ENCODE data around the gene SOX21. TPM values are rescaled to one million over a fixed set of nuclear protein-coding genes. Genes with fewer than 3 reads are reported as not detected.
A peak's percentile ranks its signal among the peaks of the same experiment; 100 is the strongest.

The SOX21 gene
- polyA plus RNA-seq (0.35 TPM in 1 of 2 replicates, not detected in the other), polyA minus RNA-seq (0.35 and 0.73 TPM in 2 replicates)

DNA sequence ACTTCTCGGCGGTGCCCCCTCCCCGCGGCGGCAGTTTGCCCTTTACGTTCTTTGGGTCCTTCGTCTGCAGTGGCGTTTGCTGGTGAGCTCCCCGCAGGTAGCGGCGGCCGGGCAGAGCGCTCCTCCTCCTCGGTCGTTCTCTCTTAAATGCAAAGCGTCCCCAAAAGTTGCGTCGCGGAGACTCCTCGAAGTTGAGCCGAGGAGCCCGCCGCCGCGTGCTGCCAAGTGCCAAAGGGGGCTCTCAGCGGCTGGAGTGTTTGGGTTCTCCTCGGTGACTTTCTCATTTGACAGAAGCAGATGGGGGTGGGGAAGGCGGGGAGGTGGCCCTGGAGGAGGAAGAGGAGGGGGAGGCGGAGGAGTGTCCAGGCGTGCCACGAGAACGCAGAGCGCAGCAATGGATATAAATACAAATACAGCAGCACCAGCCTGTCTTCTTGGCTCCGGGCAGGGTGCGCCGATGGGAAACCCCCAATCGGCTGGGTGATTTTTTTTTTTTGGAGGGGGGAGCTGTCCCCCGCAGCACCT is at the start of gene SOX21:
Gene SOX21, minus strand, starts transcription at position 259 of the 525 bp plus-strand sequence. CDS start 496 bp downstream, outside the sequence.
- Histone ChIP-seq H3K4me3 (ENCODE audit: low read length) (peak within 1 kb of the TSS; percentile 75), H3K9ac (ENCODE audit: low read length) (no peak within 1 kb of the TSS), H3F3A (ENCODE audit: insufficient read depth, low read length, poor library complexity, severe bottlenecking) (peaks cover 8% of the 10 kb centered on the region), H3K9me3 (ENCODE audit: low read length) (no peaks in the 10 kb centered on the region), H4K20me1 (ENCODE audit: insufficient read depth) (no peaks in the 10 kb centered on the region), H3K27ac (ENCODE audit: low read length) (no peak within 1 kb of the TSS), H2AFZ (ENCODE audit: low read depth, low read length) (no peak within 1 kb of the TSS), H3K27me3 (ENCODE audit: insufficient read depth, low read depth, low read length) (peaks cover 82% of the 10 kb centered on the region), H3K79me2 (replicated peaks; ENCODE audit: insufficient read depth, low read length) (peaks cover 40% of the 10 kb centered on the region), H3K4me2 (ENCODE audit: low read length) (peak within 1 kb of the TSS; percentile 40), H3K9me2 (ENCODE audit: insufficient read depth, low read length) (no peaks in the 10 kb centered on the region), H3K36me3 (ENCODE audit: insufficient read depth, low read length) (no peaks in the 10 kb centered on the region)
- TF ChIP-seq SMC3 (conservative IDR thresholded peaks at IDR 0.05; ENCODE audit: poor library complexity), result no peak
- peak; percentile 4 for TF ChIP-seq EZH2 (IDR thresholded peaks at IDR 0.05; ENCODE audit: borderline replicate concordance, insufficient read depth, low read length, poor library complexity, severe bottlenecking)

DNA sequence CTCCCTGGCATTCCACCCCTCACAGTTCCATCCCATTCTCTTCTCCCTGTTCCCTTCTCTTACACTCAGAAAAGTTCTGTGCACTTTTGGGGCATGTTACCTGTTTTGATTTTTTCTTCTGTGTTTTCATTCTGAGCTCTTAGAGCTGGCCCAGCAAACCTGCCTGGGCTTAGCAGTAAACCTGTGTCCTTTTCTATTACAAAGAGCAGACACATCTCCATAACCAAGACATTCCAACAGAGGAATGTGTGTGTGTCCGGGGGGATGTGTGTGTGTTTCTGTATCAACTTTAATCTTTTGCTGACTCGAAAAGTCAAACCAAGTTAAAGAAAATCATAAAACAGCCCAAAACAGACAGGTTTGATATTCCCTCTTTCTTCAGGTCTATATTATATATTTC is 49.1 kb upstream of the SOX21 start:
- no peak overlapping the region for H3K4me3 ChIP-seq (ENCODE audit: low read length)

More for the DNA sequence above, 49.1 kb upstream of the SOX21 start:
- TF ChIP-seq, protein P1, sequence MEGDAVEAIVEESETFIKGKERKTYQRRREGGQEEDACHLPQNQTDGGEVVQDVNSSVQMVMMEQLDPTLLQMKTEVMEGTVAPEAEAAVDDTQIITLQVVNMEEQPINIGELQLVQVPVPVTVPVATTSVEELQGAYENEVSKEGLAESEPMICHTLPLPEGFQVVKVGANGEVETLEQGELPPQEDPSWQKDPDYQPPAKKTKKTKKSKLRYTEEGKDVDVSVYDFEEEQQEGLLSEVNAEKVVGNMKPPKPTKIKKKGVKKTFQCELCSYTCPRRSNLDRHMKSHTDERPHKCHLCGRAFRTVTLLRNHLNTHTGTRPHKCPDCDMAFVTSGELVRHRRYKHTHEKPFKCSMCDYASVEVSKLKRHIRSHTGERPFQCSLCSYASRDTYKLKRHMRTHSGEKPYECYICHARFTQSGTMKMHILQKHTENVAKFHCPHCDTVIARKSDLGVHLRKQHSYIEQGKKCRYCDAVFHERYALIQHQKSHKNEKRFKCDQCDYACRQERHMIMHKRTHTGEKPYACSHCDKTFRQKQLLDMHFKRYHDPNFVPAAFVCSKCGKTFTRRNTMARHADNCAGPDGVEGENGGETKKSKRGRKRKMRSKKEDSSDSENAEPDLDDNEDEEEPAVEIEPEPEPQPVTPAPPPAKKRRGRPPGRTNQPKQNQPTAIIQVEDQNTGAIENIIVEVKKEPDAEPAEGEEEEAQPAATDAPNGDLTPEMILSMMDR (IDR thresholded peaks at IDR 0.05; ENCODE audit: poor library complexity, severe bottlenecking), result no peak
- no peak for TF ChIP-seq RAD21 (conservative IDR thresholded peaks at IDR 0.05)
- TF ChIP-seq TAF1 (IDR thresholded peaks at IDR 0.05; ENCODE audit: low read depth), result no peak
- TF ChIP-seq POLR2AphosphoS5 (IDR thresholded peaks at IDR 0.05), result no peak
- TF ChIP-seq SMC3 (conservative IDR thresholded peaks at IDR 0.05; ENCODE audit: poor library complexity), result no peak
- TF ChIP-seq EP300 (conservative IDR thresholded peaks at IDR 0.05; ENCODE audit: poor library complexity, severe bottlenecking), result no peak
- no peak for TF ChIP-seq MXI1 (conservative IDR thresholded peaks at IDR 0.05; ENCODE audit: poor library complexity, severe bottlenecking)
- TF ChIP-seq, protein P2, sequence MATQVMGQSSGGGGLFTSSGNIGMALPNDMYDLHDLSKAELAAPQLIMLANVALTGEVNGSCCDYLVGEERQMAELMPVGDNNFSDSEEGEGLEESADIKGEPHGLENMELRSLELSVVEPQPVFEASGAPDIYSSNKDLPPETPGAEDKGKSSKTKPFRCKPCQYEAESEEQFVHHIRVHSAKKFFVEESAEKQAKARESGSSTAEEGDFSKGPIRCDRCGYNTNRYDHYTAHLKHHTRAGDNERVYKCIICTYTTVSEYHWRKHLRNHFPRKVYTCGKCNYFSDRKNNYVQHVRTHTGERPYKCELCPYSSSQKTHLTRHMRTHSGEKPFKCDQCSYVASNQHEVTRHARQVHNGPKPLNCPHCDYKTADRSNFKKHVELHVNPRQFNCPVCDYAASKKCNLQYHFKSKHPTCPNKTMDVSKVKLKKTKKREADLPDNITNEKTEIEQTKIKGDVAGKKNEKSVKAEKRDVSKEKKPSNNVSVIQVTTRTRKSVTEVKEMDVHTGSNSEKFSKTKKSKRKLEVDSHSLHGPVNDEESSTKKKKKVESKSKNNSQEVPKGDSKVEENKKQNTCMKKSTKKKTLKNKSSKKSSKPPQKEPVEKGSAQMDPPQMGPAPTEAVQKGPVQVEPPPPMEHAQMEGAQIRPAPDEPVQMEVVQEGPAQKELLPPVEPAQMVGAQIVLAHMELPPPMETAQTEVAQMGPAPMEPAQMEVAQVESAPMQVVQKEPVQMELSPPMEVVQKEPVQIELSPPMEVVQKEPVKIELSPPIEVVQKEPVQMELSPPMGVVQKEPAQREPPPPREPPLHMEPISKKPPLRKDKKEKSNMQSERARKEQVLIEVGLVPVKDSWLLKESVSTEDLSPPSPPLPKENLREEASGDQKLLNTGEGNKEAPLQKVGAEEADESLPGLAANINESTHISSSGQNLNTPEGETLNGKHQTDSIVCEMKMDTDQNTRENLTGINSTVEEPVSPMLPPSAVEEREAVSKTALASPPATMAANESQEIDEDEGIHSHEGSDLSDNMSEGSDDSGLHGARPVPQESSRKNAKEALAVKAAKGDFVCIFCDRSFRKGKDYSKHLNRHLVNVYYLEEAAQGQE (IDR thresholded peaks at IDR 0.05; ENCODE audit: borderline replicate concordance), result no peak
- no peak for TF ChIP-seq EZH2 (IDR thresholded peaks at IDR 0.05; ENCODE audit: borderline replicate concordance, insufficient read depth, low read length, poor library complexity, severe bottlenecking)
- Histone ChIP-seq H2AFZ (ENCODE audit: low read depth, low read length) (no peak overlapping the region), H4K20me1 (ENCODE audit: insufficient read depth) (no peaks in the 10 kb centered on the region), H3K9me2 (ENCODE audit: insufficient read depth, low read length) (no peaks in the 10 kb centered on the region), H3F3A (ENCODE audit: insufficient read depth, low read length, poor library complexity, severe bottlenecking) (no peaks in the 10 kb centered on the region), H3K9me3 (ENCODE audit: low read length) (peaks cover 4% of the 10 kb centered on the region), H3K27me3 (ENCODE audit: insufficient read depth, low read depth, low read length) (no peaks in the 10 kb centered on the region), H3K27ac (ENCODE audit: low read length) (no peak overlapping the region), H3K9ac (ENCODE audit: low read length) (no peak overlapping the region), H3K79me2 (replicated peaks; ENCODE audit: insufficient read depth, low read length) (no peaks in the 10 kb centered on the region), H3K4me2 (ENCODE audit: low read length) (no peak overlapping the region), H3K36me3 (ENCODE audit: insufficient read depth, low read length) (no peaks in the 10 kb centered on the region)
